Stimulated activated CD8-positive, alpha-beta memory T cell treated with anti-CD3 and anti-CD28 coated beads, Interleukin-2, amount 100 ng/mL, for 1 hour (primary cell): ENCODE measurements around the gene TMEM125.

Experiments used
- DNase-seq, 2 donors: peaks; one replicate each; pipeline ENCODE4 v3.0.0-alpha.2; 2020; ENCODE audit warnings: low read depth in 2 of 2

TMEM125 gene

DNA sequence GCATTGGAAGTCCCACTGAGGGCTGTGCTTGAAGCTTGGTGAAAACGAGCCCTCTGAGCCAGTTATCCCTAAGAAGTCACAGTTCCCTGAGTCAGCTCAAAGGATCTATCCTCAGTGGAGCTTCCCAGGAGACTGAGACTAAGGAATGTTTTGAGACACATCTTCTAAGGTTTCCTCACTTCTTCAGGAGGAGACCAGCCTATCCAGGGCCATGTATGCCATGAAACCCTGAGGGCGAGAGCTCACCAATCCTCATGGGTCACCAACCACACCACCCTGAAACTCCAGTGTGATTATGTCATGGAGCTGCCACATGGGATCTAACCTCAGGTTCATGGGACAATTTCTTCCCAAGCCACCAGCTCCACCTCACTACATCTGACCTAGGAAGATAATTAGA lies 23.4 kb downstream of the TMEM125 start:
- no peak for DNase-seq

DNA sequence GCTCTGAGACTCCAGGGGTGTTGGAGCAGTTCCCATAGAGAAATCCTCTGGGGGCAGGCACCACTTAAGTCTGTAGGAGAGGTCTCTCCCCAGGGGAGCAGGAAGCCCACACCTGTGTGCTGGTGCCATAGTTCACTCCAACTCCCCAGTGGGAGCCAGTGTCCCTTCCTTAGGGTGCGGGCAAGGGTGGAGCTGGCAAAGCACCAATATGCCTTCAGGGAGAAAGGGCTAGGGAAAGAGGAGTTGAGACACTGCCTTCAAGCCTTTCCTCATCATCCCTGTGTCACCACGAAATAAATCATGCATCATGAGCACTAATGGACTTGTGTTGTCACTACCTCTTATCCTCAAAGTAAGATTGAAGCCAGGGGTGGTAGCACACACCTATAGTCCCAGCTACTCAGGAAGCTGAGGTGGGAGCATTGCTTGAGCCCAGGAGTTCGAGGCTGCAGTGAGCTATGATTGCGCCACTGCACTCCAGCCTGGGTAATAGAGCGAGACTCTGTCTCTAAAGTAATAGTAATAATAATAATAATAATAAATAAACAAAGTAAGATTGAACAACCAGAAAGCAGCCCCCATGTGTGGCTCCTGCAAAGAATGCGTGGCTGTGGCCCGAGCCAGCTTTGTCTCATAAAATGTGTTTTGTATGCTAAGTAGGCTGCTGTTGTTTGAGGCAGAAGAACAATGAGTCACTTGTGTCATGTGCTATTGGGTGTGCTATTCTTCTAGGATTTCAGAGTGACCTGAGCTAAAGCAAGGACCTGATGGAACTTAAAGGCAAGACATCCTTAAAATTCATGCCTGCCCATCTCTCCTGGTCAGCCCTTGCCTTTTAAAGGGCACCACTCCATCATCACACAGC lies 24.3 kb downstream of the TMEM125 start:
- DNase-seq: no peak

- no peak for DNase-seq
These were observed 25.0 kb downstream of the TMEM125 start for GRCh38 chr1:43294761-43295160.

DNA sequence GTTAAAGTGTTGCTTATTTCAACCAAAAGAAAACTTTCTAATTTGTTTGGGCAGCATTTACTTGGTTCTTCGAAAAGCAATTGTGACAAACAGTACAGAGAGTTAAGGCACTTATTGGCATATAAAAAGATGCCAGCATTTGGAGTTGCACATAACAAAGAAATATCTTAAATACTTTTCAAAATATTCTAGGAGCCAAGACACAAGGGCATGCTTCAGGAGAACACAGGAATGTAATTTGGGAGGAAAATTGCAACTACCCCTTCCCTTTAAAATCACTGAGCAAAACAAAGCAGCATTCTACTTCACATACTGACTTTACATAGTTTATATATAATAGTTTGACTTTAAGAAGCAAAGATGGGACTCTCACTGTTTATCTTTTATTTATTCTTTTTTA lies 26.4 kb downstream of the TMEM125 start:
- DNase-seq: no peak

GRCh38 chr1:43298055-43298454 lies 28.3 kb downstream of the TMEM125 start:
- no peak for DNase-seq

- no peak for DNase-seq
These were observed 29.3 kb downstream of the TMEM125 start for GRCh38 chr1:43299101-43299500.

DNA sequence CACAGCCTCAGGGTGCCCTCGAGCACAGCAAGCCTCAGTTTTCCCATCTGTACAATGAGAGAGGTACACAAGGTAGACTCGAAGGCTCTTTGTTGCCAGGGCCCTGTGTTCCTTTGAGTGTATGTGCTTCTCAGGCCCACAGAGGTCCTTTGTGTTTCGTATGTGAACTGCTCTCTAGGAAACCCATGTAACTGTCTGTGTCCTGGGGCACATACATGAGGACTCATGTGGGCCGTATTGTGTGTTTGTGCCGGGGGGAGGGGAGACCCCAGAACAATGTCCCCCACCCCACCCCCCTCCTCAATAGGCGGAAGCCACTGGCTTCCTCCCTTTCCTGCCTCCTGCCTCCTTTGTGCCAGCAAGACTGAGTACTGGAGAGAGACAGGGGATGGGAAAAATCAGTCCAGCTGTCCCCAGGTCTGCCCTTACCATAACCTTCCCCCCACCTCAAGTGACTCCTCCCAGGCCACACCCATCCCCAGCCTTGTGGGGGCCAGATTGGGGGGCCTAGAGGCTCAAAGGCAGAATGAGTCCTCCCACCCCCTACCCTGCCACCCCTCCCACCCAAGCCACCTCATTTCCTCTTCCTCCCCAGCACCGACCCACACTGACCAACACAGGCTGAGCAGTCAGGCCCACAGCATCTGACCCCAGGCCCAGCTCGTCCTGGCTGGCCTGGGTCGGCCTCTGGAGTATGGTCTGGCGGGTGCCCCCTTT lies 30.8 kb downstream of the TMEM125 start, which contains the start of gene TIE1:
Gene TIE1, plus strand, starts transcription at position 605 of the 717 bp plus-strand sequence. Its CDS starts 90 bp downstream, at position 695.
- DNase-seq: no peak

DNA sequence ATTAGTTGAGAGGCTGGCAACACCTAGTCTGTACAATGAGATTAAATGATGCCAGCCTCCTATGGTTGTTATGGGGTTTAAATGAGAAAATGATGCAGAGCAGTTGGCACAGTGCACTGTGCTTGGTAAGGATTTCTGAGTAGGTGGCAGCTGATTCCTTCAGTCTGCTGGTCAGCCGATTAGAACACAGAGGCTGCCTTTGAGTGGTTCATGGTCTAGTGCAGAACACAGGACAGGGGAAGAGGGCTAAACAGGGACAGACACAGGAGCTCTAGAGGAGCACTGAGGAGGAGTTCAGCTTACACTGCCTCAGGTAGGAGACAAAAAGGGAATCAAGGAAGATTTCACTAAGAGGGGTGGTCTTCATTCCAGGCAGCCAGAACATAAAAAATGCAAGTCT lies 32.4 kb downstream of the TMEM125 start:
- no peak for DNase-seq

- no peak for DNase-seq
These were observed 33.1 kb downstream of the TMEM125 start for GRCh38 chr1:43302721-43303470.

DNA sequence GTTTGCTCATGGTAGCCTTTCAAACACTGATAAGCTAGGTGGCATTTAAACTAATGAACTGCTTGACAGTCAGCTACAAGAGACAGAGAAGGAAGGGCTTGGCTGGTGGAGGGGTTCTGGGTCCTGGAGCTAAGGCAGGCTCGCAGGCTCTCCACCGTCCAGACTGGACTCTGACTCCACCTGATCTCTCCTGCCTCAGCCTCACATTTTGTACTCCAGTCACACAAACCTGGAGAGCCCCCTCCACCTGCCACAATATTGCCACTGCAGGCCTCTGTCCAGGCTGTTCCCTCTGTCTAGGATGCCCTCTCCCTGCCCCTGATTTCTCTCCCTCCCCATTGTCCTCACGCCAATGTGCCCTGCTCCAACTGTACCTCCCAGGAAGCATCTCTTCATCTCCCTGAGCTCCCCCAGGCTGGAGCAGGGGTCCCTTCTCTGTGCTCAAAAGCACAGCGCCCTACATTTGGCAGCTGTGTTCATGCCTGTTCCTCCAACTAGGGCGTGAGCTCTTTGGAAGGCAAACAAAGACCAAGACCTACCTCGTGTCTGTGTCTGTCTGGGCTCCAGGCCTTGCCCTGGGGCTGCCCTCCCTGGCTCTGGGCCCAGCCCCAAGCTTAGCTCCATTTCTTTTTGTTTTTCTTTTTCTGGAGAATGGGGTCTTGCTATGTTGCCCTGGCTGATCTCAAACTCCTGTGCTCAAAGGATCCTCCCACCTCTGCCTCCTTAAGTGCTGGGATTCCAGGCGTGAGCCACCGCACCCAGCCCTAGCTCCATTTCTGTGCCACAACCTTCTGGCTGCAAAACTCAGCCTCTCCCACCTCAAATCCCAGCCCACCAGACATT lies 33.9 kb downstream of the TMEM125 start:
- DNase-seq: no peak

- no peak for DNase-seq
These were observed 34.5 kb downstream of the TMEM125 start for GRCh38 chr1:43304314-43304681.

DNA sequence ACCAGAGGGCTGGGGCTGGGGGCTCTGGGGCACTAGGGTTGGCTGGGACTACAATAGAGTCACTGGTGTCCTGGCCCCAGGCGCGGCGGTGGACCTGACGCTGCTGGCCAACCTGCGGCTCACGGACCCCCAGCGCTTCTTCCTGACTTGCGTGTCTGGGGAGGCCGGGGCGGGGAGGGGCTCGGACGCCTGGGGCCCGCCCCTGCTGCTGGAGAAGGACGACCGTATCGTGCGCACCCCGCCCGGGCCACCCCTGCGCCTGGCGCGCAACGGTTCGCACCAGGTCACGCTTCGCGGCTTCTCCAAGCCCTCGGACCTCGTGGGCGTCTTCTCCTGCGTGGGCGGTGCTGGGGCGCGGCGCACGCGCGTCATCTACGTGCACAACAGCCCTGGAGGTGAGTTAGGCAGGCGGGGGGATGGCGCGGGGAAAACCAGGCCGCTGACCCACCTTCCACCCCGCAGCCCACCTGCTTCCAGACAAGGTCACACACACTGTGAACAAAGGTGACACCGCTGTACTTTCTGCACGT lies 35.1 kb downstream of the TMEM125 start:
- no peak for DNase-seq

DNA sequence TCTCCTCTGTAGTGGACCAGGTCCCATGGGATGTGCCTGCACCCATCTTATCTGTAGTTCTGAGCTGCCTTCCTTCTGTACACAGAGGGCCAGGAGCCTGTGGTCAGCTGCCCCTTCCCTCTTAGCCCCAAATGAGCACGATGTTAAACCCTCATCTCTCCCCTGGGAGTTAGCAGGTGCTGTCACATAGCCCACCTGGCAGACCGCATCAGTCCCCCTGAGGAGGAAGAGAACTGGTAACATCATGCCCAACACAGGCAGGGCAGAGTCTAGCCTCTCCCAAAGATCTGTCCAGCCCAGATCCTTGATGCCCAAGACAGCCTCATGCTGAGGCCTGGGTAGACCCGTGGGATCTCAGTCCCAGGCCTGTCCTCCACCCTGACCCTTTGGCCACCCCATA lies 35.7 kb downstream of the TMEM125 start:
- DNase-seq: no peak

DNA sequence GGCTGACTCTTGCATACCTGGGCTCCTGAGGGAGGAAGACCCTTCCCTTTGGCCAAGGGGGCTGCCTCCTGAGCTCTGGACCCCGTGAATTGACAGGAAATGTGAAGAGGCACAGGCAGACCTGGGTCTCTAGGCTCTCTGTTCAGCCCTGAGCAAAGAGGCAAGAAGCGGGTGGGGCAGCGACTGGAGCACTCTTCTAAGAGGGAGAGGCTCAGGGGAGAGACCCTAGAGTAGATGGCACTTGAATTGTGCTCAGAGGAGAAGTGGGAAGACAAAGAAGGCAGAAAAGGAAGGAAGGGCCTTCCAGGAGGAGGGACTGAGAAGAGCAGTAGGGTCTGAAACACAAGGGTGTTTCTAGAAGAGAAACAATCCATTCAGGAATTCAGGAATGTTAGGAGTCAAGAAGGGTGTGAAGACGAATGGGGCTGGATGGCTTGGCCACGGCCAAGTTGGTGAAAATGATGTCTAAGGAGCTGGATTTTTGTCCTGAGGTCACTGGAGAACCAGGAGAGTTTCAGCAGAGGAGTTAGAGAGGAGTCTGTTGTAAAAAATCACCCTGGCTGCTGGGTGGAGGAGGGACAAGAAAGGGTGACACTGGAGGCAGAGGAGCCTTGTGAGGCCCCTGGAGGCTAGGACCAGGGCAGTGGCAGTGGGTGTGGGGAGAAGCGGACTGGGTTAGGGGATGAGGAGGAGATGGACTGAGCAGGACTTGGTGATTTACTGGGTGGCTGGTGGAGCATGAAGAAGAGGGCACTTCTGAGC lies 36.3 kb downstream of the TMEM125 start:
- no peak for DNase-seq

DNA sequence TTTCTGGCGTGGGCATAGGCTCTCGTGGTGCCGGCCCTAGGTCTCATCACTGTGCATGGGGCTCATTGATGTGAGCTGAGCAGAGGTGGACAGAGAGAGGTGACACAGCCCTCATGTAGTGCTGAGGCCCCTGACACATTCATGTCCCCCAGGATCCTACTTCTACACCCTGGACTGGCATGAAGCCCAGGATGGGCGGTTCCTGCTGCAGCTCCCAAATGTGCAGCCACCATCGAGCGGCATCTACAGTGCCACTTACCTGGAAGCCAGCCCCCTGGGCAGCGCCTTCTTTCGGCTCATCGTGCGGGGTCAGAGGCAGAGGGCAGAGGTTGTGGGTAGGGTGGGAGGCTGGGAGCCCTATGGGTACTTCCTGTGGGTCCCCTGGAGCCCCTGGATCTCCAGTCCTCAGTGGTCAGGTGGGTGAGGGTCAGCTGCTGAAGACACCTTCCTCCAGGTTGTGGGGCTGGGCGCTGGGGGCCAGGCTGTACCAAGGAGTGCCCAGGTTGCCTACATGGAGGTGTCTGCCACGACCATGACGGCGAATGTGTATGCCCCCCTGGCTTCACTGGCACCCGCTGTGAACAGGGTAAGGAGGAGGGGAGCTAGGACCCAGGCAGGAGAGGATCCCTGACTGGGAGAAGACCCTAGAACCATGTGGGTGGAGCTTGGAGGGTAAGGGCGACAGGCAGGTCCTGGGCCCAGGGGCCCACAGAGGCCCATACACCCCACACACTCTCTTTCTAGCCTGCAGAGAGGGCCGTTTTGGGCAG lies 37.1 kb downstream of the TMEM125 start:
- DNase-seq: no peak

- DNase-seq: no peak
These were observed 37.8 kb downstream of the TMEM125 start for GRCh38 chr1:43307458-43308158.

DNA sequence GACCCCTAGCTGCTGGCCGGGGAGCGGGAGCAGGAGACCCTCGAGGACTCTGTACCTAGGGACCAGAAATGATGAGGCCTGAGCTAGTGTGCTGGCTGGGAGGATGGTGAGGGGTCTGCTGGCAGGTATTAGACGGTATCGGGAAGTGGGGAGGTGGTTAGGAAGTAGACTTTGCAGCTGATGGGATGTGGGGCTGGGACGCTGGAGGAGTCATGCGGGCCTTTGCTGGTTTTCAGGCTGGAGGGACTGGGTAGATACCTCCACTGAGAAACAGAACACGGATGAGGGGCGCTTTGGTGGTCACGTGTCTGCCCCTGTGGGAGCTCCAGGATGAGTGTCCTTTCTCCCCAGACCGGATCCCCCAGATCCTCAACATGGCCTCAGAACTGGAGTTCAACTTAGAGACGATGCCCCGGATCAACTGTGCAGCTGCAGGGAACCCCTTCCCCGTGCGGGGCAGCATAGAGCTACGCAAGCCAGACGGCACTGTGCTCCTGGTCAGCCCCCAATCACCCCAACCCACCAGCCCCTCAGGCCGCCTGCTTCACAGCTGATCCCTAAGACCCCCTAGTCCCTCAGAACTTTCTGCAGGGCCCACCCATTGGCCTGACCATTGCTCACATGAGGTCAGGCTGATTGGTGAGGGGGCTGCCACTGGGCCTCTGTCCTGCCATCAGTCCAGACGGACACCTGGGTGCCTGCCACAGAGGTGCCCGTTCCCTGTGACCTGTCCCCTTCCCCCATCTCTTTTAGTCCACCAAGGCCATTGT lies 39.0 kb downstream of the TMEM125 start:
- no peak for DNase-seq

DNA sequence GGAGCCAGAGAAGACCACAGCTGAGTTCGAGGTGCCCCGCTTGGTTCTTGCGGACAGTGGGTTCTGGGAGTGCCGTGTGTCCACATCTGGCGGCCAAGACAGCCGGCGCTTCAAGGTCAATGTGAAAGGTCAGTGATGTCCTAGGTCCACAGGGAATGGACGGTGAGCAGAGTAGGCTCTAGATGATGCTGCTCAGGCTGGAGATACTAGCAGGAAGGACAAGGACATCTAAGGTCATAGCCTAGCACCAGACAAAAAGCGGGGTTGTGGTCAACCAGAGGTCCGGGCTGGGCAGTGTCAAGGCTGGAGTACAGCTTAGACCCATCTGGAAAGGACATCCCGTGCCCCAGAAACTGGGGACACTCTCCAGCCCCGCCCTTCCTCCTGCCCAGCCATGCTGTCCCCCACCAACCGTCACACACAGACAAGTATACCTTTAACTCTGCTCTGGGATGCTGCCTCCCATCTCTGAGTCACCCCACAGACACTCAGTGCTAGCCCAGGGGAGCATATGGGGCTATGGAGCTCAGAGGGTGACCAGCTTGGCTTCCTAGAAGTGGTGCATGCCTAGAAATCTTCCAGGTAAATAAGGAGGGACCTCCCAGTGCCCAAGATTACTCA lies 39.7 kb downstream of the TMEM125 start:
- DNase-seq: no peak
